HUDEP-2 (cell line): ENCODE measurements around the gene CYGB.

Source experiments
- DNase-seq, 76 experiments: peaks; one replicate each; lab custom pipeline; 2025; ENCODE audit not compliant: unreplicated experiment in 76 of 76; lab: John Stamatoyannopoulos, UW

CYGB gene

DNA sequence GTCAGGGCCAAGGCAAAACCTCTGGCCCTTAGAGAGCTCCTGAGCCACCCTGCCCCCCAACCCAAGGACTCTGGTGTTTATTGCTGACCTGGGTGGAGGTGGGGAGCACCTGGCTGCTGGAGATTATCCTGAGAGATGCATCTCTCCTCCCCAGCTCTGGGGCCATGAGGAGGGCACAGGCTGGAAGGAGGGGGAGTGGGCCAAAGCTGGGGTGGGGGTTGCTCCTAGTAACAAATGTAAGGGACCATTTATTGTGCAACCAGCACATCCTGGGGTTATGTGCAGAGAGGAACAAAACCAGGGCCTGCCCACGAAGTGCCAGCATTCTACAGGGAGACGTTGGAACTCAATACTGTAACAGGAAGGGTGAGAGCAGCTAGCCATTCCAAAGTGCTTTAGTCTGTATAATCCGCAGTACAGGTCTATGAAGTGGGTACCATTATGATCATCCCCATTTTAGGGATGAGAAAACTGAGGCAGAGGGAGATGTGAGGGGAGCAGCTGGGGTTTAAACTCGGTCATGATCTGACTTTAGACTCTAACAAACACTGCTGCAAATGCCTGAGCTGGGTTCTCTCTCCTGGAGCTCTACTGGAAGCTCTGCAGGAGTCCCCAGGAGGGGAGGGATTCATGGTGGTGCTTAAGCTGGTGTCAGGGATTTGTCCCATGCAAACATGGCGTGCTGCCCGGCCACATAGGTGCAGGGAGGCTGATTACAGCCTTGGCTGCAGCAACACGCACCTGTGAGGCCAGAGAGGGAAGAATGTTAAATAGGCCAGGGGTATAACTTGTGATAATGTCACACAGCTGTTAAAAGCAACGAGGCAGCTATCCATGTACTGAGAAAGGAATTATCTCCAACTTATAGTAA is 34.9 kb downstream of the CYGB start:
- DNase-seq = no peak

DNA sequence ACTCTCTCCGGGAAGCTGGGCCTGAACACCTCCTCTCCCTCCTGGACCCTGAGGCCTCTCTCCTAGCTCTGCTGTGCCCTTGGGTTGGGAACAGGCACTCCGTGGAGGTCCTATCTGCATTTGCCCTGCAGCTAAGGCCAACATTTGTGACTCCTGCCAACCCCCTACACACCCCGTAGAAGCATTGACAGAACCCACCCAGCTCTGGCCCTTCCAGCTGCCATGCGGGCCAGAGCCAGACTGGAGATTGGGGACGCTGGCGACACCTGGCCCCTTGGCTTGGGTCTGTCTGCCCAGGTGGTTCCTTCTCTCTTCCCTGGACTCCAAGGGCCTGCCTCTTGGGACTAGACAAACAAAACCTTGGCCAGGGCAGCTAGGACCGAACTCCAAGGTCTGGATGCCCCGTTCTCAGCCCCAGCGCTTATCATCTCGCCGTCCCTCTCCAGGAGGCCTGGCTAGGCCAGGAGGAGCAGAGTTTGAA is 35.6 kb downstream of the CYGB start:
- no peak for DNase-seq

DNA sequence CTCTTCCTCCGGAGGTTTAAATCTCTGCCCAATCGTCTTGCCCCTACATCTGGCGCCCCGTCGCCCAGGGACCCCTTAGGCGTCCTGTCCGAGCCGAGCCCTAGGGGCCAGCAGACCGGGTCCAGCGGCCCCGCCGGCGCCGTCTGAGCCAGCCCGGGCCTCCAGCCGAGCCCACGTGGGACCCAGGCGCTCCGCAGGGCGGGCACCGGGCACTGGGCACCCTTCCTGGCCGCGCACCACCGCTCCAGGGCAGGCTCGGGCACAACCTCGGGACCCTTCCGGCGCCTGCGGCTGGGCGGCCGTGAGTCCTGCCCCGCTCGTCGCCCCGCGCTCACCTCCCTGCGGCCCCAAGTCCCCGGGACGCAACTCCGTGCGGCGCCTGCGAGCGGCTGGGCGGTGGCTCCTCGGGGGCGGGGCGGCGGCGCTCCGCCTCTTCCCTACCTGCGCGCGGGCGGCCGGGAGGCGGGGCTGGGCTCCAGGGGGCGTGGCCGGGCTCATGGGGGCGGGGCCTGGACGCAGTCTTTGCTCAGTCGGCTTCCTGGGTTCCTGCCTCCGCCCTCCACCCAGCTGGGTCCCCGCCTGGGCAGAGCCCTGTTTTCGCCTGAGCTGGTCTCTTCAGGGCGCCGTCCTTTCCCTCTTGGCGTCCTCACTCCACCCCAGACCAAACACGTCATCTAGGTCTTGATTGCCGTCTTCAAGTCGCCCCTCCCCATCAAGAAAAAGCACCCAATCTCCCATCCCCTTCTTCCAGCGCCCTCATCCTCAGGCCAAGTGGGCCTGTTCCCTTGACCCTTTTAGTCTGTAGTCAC is 36.3 kb downstream of the CYGB start, which contains the start of gene RHBDF2:
TSS of gene RHBDF2 (minus strand) at position 406 of the 809 bp plus-strand sequence. CDS start 19,899 bp downstream, outside the sequence.
- peak in 74 of 76 experiments; percentile 21 to 98 (median 84) for DNase-seq

DNA sequence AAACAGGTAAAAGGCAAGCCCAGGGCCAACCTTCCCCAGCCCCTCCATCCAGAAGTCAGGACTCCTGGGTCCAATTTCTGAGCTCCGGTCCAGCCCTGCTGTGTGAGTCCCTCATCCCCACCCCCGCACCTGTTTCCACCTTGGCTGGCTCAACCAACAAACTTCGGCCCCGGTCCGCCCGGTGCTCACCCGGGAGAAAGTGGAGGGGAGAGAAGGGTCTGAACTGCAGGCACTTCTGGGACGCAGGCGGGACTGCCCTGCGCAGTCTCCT is 36.8 kb downstream of the CYGB start:
- DNase-seq = peak in 1 of 76 experiments; percentile 30

DNA sequence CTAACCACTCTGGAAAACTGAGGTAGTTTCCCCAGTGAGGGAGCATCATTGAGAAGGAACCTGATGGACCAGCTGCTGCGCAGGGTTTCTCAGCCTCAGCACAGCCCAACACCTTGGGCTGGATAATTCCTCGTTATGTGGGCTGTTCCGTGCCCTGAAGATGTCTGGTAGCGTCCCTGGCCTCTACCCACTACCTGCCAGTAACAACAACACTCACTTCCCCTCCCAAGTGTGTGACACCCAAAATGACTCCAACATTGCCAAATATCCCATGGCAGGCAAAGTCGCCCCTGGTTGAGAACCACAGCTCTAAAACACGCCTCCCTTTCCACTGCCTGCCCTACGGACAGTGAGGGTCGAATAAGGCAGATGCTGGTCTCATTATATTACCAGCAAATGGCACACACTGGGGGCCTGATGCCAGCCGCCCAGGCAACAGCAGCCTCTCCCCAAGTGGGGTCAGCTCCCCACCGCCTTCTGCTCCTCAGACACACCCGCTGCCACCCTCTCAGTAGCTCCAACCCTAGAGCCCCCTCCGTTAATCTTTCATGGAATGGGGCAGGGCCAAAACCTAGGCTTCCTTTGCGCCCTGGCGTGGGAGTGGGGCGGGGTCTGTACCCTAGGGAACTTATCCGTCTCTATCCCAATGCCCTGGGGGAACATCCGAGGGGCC is 37.3 kb downstream of the CYGB start:
- no peak for DNase-seq

DNA sequence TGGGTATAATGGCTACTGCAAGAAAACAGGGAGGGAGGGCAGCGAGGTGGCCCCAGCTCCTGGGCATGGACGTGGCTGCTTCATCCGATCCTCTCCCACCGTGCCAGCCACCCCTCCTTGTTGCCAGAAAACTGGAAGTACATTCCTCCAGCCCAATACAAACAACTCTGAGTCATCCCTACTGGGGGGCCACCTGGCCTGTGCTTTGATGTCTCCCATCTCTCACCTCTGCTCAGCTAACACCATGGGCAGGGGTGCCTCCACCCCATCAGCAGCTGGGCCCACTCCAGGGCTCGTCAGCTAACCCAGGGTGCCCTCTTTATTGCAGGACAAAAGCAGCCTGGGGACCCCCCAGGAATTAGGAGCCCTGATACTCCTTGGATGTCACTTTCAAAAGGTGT is 38.2 kb downstream of the CYGB start:
- no peak for DNase-seq

DNA sequence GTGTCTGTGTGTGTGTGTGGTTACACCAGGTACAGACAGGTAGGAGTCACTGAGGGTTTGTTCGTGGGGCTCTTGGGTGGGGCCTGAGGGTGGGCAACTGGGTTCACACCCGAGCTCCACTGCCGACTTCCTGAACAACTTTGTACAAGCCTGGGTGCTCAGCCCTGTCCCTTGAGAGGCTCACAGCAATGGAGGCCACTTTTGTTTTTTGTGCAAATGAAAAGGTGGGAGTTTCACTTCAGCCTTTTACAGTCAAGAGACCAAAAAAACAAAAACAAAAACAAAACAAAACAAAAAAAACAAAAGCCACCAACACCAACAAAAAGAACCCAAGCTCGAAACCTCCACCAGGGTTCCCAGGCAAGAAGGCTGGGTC is 38.6 kb downstream of the CYGB start:
- no peak for DNase-seq

DNA sequence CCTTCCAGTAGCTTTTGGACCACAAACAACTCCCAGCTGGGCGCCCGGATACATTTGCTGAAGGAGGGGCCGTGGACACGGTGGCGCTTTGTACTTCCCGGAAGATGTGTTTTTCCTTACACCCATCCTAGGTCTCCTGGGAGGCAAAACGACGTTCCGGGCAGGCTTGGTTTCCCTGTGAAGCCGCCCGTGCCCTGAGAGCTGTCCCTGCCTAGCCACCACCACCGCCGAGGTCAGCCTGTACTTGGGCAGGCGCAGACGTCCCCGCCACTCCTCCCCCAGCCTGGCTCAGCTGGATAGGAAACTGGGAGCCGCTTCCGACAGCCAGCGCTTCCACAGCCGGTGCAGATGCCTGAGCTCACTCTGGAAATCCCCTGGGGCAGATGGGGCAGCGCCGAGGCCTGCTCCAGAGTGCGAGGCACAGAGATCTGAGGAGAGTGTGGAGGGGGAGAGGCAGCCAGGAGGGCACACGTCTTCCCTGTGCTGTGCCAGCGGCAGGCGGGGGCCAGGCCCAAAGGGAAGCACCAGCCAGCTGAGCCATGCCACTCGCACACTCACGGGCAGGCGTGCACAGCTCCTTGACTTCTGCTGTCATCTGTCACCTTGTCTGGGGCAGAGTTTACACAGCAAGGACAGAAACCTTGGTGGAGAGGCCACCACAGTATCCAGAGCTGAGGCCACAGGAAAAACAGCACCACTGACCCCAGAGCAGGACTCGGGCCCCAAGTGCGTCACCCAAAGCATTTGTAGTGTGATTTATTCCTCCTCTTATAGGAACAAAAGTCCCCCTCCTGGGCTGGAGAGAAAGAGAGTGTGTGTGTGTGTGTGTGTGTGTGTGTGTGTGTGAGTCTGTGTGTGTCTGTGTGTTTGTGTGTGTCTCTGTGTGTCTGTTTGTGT is 39.3 kb downstream of the CYGB start:
- DNase-seq = no peak

DNA sequence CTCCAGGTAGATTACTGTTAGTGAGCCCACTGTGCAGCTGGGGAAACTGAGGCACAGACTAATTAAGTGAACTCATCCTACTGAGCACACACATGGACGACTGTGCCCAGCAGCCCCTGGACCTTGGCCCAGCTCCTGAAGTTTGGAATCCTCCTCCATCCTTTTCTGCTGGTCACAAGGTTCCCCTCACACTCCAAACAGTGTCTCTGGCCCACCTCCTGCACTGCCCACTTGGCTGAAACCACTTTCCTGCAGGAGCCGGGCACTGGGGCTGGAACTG is 39.9 kb downstream of the CYGB start:
- no peak for DNase-seq

DNA sequence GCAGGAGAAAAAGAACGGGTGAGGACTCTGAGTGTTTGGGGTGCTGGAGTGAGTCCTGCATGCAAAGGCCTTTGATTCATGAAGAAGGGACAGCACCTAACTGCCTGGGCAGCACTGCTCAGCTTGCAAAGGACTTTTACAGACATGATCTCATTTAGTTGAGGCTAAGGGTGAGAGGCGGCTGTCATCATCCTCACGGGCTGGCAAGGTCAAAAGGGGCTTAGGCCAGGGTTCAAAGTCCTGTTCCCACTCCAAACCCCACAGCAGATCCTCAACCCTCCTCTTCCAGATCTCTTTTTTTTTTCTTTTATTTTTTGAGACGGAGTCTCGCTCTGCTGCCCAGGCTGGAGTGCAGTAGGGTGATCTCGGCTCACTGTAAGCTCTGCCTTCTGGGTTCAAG is 41.0 kb downstream of the CYGB start:
- no peak for DNase-seq

DNA sequence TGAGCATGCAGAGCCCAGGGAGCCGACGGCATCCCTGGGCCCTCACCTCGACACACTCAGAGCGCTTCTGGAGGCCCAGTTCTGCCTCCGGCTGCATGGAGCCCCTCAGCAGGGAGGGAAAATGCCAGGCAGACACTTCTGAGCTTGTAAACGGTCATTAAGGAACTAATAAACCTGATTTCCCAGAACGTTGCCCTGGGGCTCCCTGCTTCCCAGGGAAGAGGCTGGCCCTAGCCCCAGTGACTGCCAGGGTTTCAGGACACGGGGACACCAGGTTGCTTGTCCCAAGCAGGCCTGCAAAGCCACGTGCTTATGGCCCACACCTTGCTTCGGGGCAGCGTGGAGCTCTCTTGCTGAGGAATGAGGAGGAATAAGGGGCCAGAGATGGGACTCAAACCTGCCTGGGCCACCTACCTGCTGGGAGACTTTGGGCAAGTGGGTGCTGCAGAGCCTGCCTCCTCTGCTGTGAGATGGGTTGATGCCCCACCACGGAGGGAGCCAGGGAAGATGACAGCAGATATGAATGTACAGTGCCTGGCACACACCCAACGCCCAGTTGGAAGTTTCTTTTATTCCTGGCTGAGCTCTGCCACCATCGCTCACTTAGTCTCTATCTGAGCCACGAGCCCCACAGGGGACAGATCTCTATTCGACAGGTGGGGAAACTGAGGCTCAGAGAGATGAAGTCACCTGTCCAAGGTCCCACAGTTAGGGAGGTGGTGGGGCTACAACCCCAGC is 41.7 kb downstream of the CYGB start:
- DNase-seq = no peak

DNA sequence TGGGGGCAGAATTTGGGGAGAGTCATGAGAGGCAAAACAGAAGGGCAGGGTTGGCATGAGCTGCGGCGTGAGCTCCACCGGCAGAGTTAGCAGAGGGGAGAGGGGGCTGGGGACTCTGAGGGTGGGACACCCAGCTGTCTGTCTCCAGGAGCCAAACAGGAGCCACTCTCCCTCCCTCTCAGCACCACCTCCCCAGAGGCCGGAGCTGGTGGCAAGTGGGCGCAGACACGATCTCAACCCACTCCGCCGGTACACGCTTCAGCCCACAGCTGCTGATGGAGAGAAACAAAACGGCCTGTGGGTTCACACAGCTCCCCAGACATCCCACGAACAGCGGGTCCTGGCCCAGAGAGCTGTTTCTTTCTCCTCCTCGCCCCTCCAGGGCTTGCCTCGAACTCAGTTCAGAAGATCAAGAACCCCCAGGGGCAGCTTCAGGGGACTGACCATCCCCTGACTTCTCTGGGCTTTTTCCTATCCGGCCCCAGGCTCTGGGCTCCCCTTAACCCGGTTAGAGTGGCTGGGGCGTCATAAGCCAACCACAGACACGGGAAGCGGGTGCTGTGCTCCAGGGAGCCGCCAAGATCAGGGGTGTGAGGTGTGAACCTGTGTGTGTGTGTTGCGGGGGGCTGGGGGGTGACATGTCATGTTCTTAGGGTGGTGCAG is 43.9 kb downstream of the CYGB start:
- no peak for DNase-seq

DNA sequence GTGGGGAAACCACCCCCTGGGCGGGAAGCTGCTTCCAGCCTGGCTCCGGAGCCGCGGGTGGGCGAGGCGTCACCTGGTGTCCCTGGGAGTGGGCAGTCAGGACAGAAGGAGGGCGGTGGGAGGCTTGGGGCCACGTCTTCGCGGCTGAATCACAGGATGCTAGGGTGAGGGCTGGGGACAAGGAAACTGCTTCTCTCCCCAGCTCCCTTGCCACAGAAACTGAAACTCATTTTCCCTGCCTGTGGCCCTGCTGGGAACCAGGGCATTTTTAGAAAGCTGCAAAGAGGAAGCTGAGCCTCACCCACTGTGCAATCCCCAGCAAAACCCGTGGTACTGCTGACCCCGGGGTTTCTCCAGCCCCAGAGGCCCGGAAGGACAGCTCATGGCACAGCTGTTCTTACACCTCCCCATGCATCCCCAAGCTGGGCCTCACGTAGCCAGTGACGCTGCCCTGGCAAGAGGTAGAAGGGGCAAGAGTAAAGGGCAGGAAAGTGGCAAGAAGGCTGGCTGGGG is 44.5 kb downstream of the CYGB start:
- DNase-seq = no peak

DNA sequence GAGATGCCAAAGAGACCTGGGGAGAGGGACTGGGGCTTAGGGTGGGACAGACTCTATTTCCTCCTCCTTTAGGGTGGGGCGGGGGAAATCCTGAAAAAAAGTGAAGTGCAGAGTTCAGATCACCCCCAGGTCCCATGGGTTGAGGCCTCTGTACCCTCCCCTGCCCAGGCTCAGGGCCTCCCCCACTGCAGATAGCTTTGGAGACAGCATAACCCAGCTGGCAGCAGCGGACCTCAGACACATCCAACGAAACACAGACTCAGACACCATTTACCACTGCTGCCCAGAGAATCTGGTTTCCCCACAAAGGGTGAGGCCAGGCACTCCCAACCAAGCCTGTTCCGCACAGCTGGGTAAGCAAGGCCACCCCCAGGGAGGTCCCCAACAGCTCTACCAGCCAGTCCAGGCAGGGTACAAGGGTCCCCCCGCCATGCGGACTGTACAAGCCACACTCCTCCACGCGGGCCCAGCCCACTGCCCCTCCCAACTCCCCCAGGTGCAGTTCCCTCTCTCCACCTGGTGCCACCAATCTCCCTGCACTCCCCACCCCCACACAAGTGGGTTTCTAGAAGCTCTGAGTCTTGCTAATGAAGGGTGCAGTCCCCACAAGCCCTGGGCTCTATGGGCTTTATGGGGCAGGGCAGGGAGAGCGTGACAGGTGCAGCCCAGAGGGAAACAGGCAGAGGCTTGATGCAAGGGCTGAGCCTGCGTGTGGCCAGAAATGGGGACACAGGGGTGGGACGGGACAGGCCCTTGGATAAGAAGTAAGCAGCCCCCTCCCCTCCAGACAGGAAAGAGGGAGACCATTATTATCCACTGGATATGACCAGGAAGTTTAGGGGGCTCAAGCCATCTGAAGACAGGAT is 45.2 kb downstream of the CYGB start:
- no peak for DNase-seq

DNA sequence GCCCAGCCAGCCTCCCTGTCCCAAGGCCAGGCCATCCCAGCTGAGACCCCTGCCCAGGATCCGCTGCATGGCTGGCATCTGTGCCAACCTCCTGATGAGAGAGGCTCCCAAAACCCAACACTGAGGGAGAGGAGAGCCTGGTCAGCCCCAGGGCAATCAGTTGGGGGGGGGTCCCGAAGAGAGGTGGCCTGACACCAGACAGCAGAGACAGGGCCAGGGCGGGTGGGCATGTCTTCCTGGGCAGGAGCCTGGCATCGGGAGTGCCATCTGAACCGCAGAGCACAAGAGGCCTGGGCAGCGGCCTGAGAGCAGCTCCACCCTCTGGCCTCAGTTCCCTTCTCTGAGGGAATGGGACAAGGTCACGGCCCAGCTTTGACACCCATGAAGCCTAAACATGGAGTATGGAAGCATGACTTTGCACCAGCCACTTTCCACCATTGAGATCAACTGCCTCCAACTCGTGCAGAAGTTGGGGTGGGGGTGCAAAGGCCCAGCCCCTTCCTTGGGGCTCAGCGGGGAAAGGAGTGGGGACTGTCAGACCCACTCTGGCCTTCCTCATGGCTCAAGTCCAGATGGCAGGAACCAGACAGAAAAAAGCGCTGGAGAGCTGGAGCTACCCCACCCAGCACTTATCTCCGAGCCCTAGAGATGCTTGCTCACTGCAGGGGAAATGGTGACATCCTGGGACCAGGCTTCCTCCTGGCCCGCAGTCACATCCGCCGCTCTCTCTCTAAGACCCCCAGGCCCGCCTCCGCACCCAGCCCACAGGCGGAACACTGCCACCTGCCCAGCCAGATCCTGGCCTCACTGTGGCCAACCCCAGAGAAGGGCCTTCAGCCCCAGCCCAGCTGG is 46.0 kb downstream of the CYGB start:
- peak in 2 of 76 experiments; percentile 19 to 27 for DNase-seq

DNA sequence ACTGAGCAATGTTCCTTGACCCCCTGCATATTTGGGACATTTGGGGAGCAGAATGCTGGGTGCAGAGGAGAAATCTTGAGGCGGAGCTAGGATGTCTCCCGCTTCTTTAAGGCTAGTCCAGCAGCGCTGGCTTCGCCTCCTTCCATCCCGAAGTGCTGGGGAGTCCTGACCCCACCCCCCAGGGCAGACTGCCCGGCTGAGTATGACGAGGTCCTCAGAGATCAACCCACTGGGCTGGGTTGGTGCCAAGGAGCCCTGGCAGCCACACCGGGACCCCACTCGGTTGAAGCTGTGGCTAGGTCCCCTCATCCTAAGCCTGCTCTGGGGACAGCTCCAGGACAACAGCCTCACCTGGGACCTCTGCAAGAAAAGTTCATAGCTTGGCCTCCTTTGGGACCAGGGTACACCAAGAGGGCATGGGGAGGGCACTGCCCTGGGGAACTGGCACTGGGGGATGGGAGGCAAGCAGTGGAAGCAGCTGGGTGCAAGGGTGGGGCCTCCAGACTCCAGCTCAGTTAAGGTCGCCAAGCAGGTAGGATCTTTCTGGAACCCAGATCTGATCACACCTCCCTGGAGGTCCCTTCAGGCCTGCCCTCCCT is 47.3 kb downstream of the CYGB start:
- no peak for DNase-seq
